Esophagus squamous epithelium (tissue), 5 donors: ENCODE data around the gene FCGR3B. TPM values are rescaled to one million over a fixed set of nuclear protein-coding genes. Genes with fewer than 3 reads are reported as not detected.
A peak's percentile ranks its signal among the peaks of the same experiment; 100 is the strongest.
"Not testable (repeated sequence)": the region's sequence is repeated elsewhere in the genome, so short reads cannot be mapped to it uniquely, and the experiment has no call there.

Experiments
- DNase-seq: peaks from one replicate; lab custom pipeline; 2025; lab: John Stamatoyannopoulos, UW
- H3K27ac ChIP-seq, 4 donors: fragments of 200-600 bp; sonication (generic); one replicate each; pipeline ENCODE4 v1.5.1; 2016 to 2019; ENCODE audit warnings: mild to moderate bottlenecking in 1 of 4
- H3K27me3 ChIP-seq, 4 donors: fragments of 200-600 bp; sonication (generic); 1 replicate in 3 of 4; 2 replicates in 1 of 4; pipeline versions ENCODE4 v1.5.1 to v1.6.0; 2017 to 2021; ENCODE audit warnings: antibody characterized with exemption in 1 of 4
- H3K36me3 ChIP-seq, 3 donors: fragments of 200-600 bp; sonication (generic); one replicate each; pipeline ENCODE4 v1.5.1; 2016 to 2019
- H3K4me1 ChIP-seq, 3 donors: fragments of 200-600 bp; sonication (generic); one replicate each; pipeline ENCODE4 v1.5.1; 2017 to 2019
- H3K4me3 ChIP-seq, 4 donors: fragments of 200-600 bp; sonication (generic); 1 replicate in 3 of 4; 2 replicates in 1 of 4; pipeline ENCODE4 v1.5.1; 2016 to 2019; ENCODE audit warnings: mild to moderate bottlenecking in 2 of 4, moderate library complexity in 1 of 4
- H3K9me3 ChIP-seq, 3 donors: fragments of 200-600 bp; sonication (generic); one replicate each; pipeline ENCODE4 v1.5.1; 2016 to 2019
- WGBS, 2 donors: methylation state at CpG; one replicate each; pipeline ENCODE4 v1.1.5; 2018; 5-methylcytosine and 5-hydroxymethylcytosine counted together
- intact Hi-C: fragments of 100-400 bp; cut with DNase I; formaldehyde crosslinking; loops from one replicate; pipeline ENCODE4 v1.15.0; 2022
- total RNA-seq, 4 donors: library from RNA; depleted of rRNA; stranded (reverse); fragments of >200 nt; gene quantifications; one replicate each; pipeline ENCODE4 v1.1.0, GENCODE V29; 2016
- donor health status: DM: yes; HTN: yes; CAD: no.

FCGR3B gene
- total RNA-seq, 4 donors from 2014 or later: 0.53 to 0.57 TPM; not detected in 2

DNA sequence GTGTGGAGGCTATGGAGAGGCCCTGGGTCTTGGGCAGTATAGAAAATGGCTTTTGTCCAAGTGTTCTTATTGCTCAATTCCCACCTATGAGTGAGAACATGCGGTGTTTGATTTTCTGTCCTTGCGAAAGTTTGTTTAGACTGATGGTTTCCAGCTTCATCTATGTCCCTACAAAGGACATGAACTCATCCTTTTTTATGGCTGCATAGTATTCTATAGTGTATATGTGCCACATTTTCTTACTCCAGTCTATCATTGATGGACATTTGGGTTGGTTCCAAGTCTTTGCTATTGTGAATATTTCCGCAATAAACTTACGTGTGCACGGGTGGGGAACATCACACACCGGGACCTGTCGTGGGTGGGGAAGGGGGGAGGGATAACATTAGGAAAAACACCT, 10.6 kb downstream of the FCGR3B start:
- DNase-seq, H3K27ac ChIP-seq, H3K4me3 ChIP-seq, intact Hi-C loops, H3K36me3 ChIP-seq, H3K9me3 ChIP-seq: not testable (repeated sequence)
- Histone ChIP-seq H3K27me3 (peaks cover 0 to 18% (median 0%) of the 10 kb centered on the region in 4 donors), H3K4me1 (peaks cover 0 to 13% (median 0%) of the 10 kb centered on the region in 3 donors)
- 63 to 70% methylated on average over 4 to 7 of the region's 7 CpGs for WGBS, 2 donors

GRCh38 chr1:161618517-161618916, 12.5 kb downstream of the FCGR3B start:
- WGBS, 2 donors: 83 to 86% methylated on average over 2 to 4 of the region's 4 CpGs
- intact Hi-C loops, H3K36me3 ChIP-seq, H3K27ac ChIP-seq, H3K4me3 ChIP-seq, DNase-seq, H3K9me3 ChIP-seq: not testable (repeated sequence)
- Histone ChIP-seq H3K27me3 (peaks cover 0 to 18% (median 0%) of the 10 kb centered on the region in 4 donors), H3K4me1 (peaks cover 0 to 13% (median 0%) of the 10 kb centered on the region in 3 donors)

DNA sequence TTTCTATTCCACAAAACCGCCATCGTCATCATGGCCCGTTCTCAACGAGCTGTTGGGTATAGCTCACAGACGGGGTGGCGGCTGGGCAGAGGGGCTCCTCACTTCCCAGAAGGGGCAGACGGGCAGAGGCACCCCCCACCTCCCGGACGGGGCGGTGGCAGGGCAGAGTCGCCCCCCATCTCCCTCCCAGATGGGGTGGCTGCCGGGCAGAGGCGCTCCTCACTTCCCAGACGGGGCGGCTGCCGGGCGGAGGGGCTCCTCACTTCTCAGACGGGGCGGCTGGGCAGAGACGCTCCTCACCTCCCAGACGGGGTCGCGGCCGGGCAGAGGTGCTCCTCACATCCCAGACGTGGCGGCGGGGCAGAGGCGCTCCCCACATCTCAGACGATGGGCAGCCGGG, 14.6 kb downstream of the FCGR3B start:
- peaks cover 0 to 11% (median 0%) of the 10 kb centered on the region in 4 donors for H3K27me3 ChIP-seq
- H3K4me3 ChIP-seq, H3K9me3 ChIP-seq, DNase-seq, H3K27ac ChIP-seq, H3K36me3 ChIP-seq, intact Hi-C loops: not testable (repeated sequence)
- WGBS, 2 donors: no CpG with 5 or more reads among the region's 30 CpGs
- H3K4me1 ChIP-seq: peaks cover 0 to 17% (median 3%) of the 10 kb centered on the region in 3 donors

- 40% methylated on average over 4 of the region's 6 CpGs; no CpG with 5 or more reads in 1 of the 2 donors for WGBS, 2 donors
- Histone ChIP-seq H3K27ac (peak overlapping the region in 3 of 4 donors; percentile 67 to 89 (median 81)), H3K4me3 (peak overlapping the region in 3 of 4 donors; percentile 48 to 68 (median 55)), H3K4me1 (peaks cover 0 to 10% (median 3%) of the 10 kb centered on the region in 3 donors)
- H3K9me3 ChIP-seq, intact Hi-C loops, H3K27me3 ChIP-seq, H3K36me3 ChIP-seq, DNase-seq: not testable (repeated sequence)
These were observed 17.8 kb downstream of the FCGR3B start for GRCh38 chr1:161613142-161613514.

- WGBS, 2 donors: 3% methylated on average over 31 to 36 of the region's 51 CpGs
- H3K36me3 ChIP-seq, H3K9me3 ChIP-seq, intact Hi-C loops, H3K27me3 ChIP-seq: not testable (repeated sequence)
- Histone ChIP-seq H3K4me3 (peak overlapping the region; percentile 23 to 68 (median 52)), H3K4me1 (peaks cover 0 to 10% (median 3%) of the 10 kb centered on the region in 3 donors), H3K27ac (peak overlapping the region; percentile 24 to 89 (median 74))
- peak; percentile 74 for DNase-seq
These were observed 18.4 kb downstream of the FCGR3B start for GRCh38 chr1:161612322-161613141.

DNA sequence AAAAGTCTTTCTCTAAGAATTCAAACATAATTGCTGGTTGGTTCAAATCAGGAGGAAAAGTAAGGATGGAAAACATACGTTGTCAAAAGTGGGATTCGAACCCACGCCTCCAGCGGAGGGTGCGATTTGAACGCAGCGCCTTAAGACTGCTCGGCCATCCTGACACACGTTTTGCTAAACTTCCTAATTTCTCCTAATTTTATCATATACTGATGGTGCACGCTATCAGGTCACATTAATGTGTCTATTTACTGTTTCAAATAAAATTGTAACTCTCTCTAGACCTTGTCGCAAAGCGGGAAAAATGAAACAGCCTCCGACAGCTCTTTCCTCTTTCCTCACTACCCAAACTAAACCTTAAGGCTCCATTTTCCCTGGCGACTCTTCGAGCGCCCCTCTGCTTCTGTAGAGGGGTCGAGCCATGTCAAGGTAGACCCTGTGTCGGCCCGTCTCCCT, 19.1 kb downstream of the FCGR3B start:
- Histone ChIP-seq H3K4me1 (peaks cover 0 to 10% (median 3%) of the 10 kb centered on the region in 3 donors), H3K4me3 (peak overlapping the region; percentile 23 to 68 (median 52)), H3K27ac (peak overlapping the region; percentile 24 to 89 (median 74))
- H3K9me3 ChIP-seq, H3K27me3 ChIP-seq, intact Hi-C loops, H3K36me3 ChIP-seq, DNase-seq: not testable (repeated sequence)
- 1 to 3% methylated on average over 10 to 19 of the region's 19 CpGs for whole genome bisulfite sequencing, 2 donors

- intact Hi-C loops, H3K27ac ChIP-seq: not testable (repeated sequence)
- 29 to 47% methylated on average over 4 of the region's 4 CpGs for WGBS, 2 donors
These were observed 20.8 kb downstream of the FCGR3B start for GRCh38 chr1:161610198-161610597.

GRCh38 chr1:161606541-161607336, 24.2 kb downstream of the FCGR3B start:
- 85% methylated on average over 14 of the region's 58 CpGs; no CpG with 5 or more reads in 1 of the 2 donors for WGBS, 2 donors
- DNase-seq, H3K27ac ChIP-seq, H3K9me3 ChIP-seq, H3K4me3 ChIP-seq, intact Hi-C loops, H3K36me3 ChIP-seq: not testable (repeated sequence)
- Histone ChIP-seq H3K27me3 (peaks cover 0 to 22% (median 0%) of the 10 kb centered on the region in 4 donors), H3K4me1 (peaks cover 0 to 13% (median 2%) of the 10 kb centered on the region in 3 donors)

More at GRCh38 chr1:161610198-161610597, 20.8 kb downstream of the FCGR3B start:
- DNase-seq, H3K4me3 ChIP-seq, H3K9me3 ChIP-seq, H3K36me3 ChIP-seq: not testable (repeated sequence)
- Histone ChIP-seq H3K27me3 (peaks cover 0 to 12% (median 0%) of the 10 kb centered on the region in 4 donors), H3K4me1 (peaks cover 0 to 19% (median 3%) of the 10 kb centered on the region in 3 donors)

GRCh38 chr1:161605762-161606540, 25.0 kb downstream of the FCGR3B start:
- H3K36me3 ChIP-seq, H3K4me1 ChIP-seq, intact Hi-C loops, H3K9me3 ChIP-seq, DNase-seq: not testable (repeated sequence)
- Histone ChIP-seq H3K27ac (peak overlapping the region in 1 of 4 donors; percentile 55), H3K4me3 (peak overlapping the region in 3 of 4 donors; percentile 20 to 53 (median 35)), H3K27me3 (peaks cover 0 to 22% (median 0%) of the 10 kb centered on the region in 4 donors)
- 41% methylated on average over 12 of the region's 78 CpGs; no CpG with 5 or more reads in 1 of the 2 donors for WGBS, 2 donors

GRCh38 chr1:161605024-161605423, 26.0 kb downstream of the FCGR3B start:
- 95 to 100% methylated on average over 1 to 5 of the region's 12 CpGs for WGBS, 2 donors
- H3K36me3 ChIP-seq, intact Hi-C loops, H3K4me1 ChIP-seq, DNase-seq, H3K4me3 ChIP-seq, H3K9me3 ChIP-seq, H3K27ac ChIP-seq: not testable (repeated sequence)
- peaks cover 0 to 22% (median 0%) of the 10 kb centered on the region in 4 donors for H3K27me3 ChIP-seq

GRCh38 chr1:161597077-161597476, 33.9 kb downstream of the FCGR3B start:
- H3K27me3 ChIP-seq, H3K4me3 ChIP-seq, H3K9me3 ChIP-seq, H3K36me3 ChIP-seq, H3K4me1 ChIP-seq, H3K27ac ChIP-seq, DNase-seq, intact Hi-C loops: not testable (repeated sequence)
- WGBS, 2 donors: 91 to 98% methylated on average over 3 of the region's 3 CpGs
